Activated naive CD4-positive, alpha-beta T cell treated with anti-CD3 and anti-CD28 coated beads, Interleukin-2, amount 10 ng/mL, durations not matched to agents 7 days and 5 days (primary cell): Measurements from ENCODE around the gene TMEM95.
"Not testable (repeated sequence)": the region's sequence is repeated elsewhere in the genome, so short reads cannot be mapped to it uniquely, and the experiment has no call there.

Experiments used
- CTCF ChIA-PET: fragments of 350-600 bp; sonication (Branson Sonifier 250); formaldehyde crosslinking; loops from one replicate; lab custom pipeline; 2021; ENCODE audit warnings: antibody characterized with exemption; lab: Charles Lee
- DNase-seq: peaks from one replicate; pipeline ENCODE4 v3.0.0-alpha.2; 2020
- H3K27ac Mint-ChIP-seq: one replicate; pipeline ENCODE4 v1.8.0; 2021; ENCODE audit warnings: mild to moderate bottlenecking, moderate library complexity, mixed read lengths
- H3K27me3 Mint-ChIP-seq: one replicate; pipeline ENCODE4 v1.8.0; 2021; ENCODE audit warnings: mild to moderate bottlenecking, mixed read lengths
- H3K36me3 Mint-ChIP-seq: one replicate; pipeline ENCODE4 v1.8.0; 2021; ENCODE audit warnings: mixed read lengths
- H3K4me1 Mint-ChIP-seq: one replicate; pipeline ENCODE4 v1.8.0; 2021; ENCODE audit warnings: mixed read lengths
- H3K4me3 Mint-ChIP-seq: one replicate; pipeline ENCODE4 v1.8.0; 2021; ENCODE audit warnings: mild to moderate bottlenecking, moderate library complexity, mixed read lengths
- H3K9me3 Mint-ChIP-seq: one replicate; pipeline ENCODE4 v1.8.0; 2021; ENCODE audit warnings: mixed read lengths

The TMEM95 gene

GRCh38 chr17:7328840-7329373 is 26.0 kb upstream of the TMEM95 start, which contains the start of gene NEURL4:
TSS of gene NEURL4 (minus strand) at chr17:7329335. CDS start at chr17:7329312, 23 bp downstream.
- no peak for DNase-seq
- CTCF ChIA-PET = interaction anchor here (1.0 to 2.0 kb wide), 5 partner anchors 8 to 33 kb away, joined by 3 to 6 read pairs (median 4); no protein-coding TSS in a partner anchor
- peak within 1 kb of the TSS; percentile 96 for H3K27ac Mint-ChIP-seq
- H3K9me3 Mint-ChIP-seq = no peaks in the 10 kb centered on the region
- peak within 1 kb of the TSS; percentile 94 for H3K4me3 Mint-ChIP-seq
- H3K36me3 Mint-ChIP-seq = peaks cover 5% of the 10 kb centered on the region
- peaks cover 63% of the 10 kb centered on the region for H3K4me1 Mint-ChIP-seq
- no peaks in the 10 kb centered on the region for H3K27me3 Mint-ChIP-seq

GRCh38 chr17:7329374-7329996 is 25.5 kb upstream of the TMEM95 start:
- no peaks in the 10 kb centered on the region for H3K36me3 Mint-ChIP-seq
- peak; percentile 98 for DNase-seq
- no peaks in the 10 kb centered on the region for H3K9me3 Mint-ChIP-seq
- H3K27me3 Mint-ChIP-seq = no peaks in the 10 kb centered on the region
- peak overlapping the region; percentile 96 for H3K27ac Mint-ChIP-seq
- peak overlapping the region; percentile 94 for H3K4me3 Mint-ChIP-seq
- peaks cover 63% of the 10 kb centered on the region for H3K4me1 Mint-ChIP-seq
- CTCF ChIA-PET = interaction anchor here (0.9 to 2.0 kb wide), 11 partner anchors 9 to 358 kb away, joined by 3 to 7 read pairs (median 4); partner anchors contain the start of genes TMEM95 and TP53

GRCh38 chr17:7329997-7330637 is 24.8 kb upstream of the TMEM95 start:
- no peaks in the 10 kb centered on the region for H3K36me3 Mint-ChIP-seq

GRCh38 chr17:7330638-7331015 is 24.3 kb upstream of the TMEM95 start:
- no peaks in the 10 kb centered on the region for H3K9me3 Mint-ChIP-seq

More at GRCh38 chr17:7329997-7330637, 24.8 kb upstream of the TMEM95 start:
- Mint-ChIP-seq H3K9me3 (no peaks in the 10 kb centered on the region), H3K4me3 (peak overlapping the region; percentile 94), H3K4me1 (peaks cover 67% of the 10 kb centered on the region), H3K27me3 (no peaks in the 10 kb centered on the region), H3K27ac (peak overlapping the region; percentile 96)
- peak; percentile 87 for DNase-seq
- CTCF ChIA-PET = interaction anchor here (0.9 to 2.0 kb wide), 11 partner anchors 10 to 357 kb away, joined by 3 to 7 read pairs (median 4); partner anchors contain the start of genes TMEM95 and TP53

GRCh38 chr17:7332111-7332510 is 22.8 kb upstream of the TMEM95 start:
- peak overlapping the region; percentile 86 for H3K27ac Mint-ChIP-seq
- no peaks in the 10 kb centered on the region for H3K27me3 Mint-ChIP-seq
- CTCF ChIA-PET = no interaction called here
- H3K36me3 Mint-ChIP-seq = peaks cover 6% of the 10 kb centered on the region
- no peak for DNase-seq
- no peaks in the 10 kb centered on the region for H3K9me3 Mint-ChIP-seq
- peaks cover 79% of the 10 kb centered on the region for H3K4me1 Mint-ChIP-seq
- H3K4me3 Mint-ChIP-seq = peak overlapping the region; percentile 48

More at GRCh38 chr17:7330638-7331015, 24.3 kb upstream of the TMEM95 start:
- CTCF ChIA-PET = interaction anchor here (0.7 to 2.0 kb wide), 3 partner anchors 14 to 230 kb away, joined by 3 to 7 read pairs (median 4); no protein-coding TSS in a partner anchor
- Mint-ChIP-seq H3K27ac (peak overlapping the region; percentile 58), H3K27me3 (no peaks in the 10 kb centered on the region), H3K4me3 (peak overlapping the region; percentile 94), H3K4me1 (peaks cover 73% of the 10 kb centered on the region), H3K36me3 (no peaks in the 10 kb centered on the region)
- DNase-seq = no peak

GRCh38 chr17:7332600-7333069 is 22.3 kb upstream of the TMEM95 start:
- peak overlapping the region; percentile 48 for H3K4me3 Mint-ChIP-seq
- peaks cover 11% of the 10 kb centered on the region for H3K36me3 Mint-ChIP-seq
- CTCF ChIA-PET, H3K27me3 Mint-ChIP-seq, H3K9me3 Mint-ChIP-seq: not testable (repeated sequence)
- peaks cover 79% of the 10 kb centered on the region for H3K4me1 Mint-ChIP-seq
- peak overlapping the region; percentile 86 for H3K27ac Mint-ChIP-seq
- peak; percentile 62 for DNase-seq

GRCh38 chr17:7334938-7335538 is 19.9 kb upstream of the TMEM95 start:
- H3K9me3 Mint-ChIP-seq = no peaks in the 10 kb centered on the region
- no peak overlapping the region for H3K27ac Mint-ChIP-seq
- H3K4me1 Mint-ChIP-seq = peaks cover 76% of the 10 kb centered on the region
- H3K36me3 Mint-ChIP-seq = peaks cover 23% of the 10 kb centered on the region
- CTCF ChIA-PET = interaction anchor here (1.3 to 6.3 kb wide), 3 partner anchors 9 to 39 kb away, joined by 3 to 54 read pairs (median 29); no protein-coding TSS in a partner anchor
- no peak for DNase-seq
- H3K27me3 Mint-ChIP-seq = no peaks in the 10 kb centered on the region
- H3K4me3 Mint-ChIP-seq = peak overlapping the region; percentile 88

GRCh38 chr17:7335765-7336164 is 19.2 kb upstream of the TMEM95 start:
- Mint-ChIP-seq H3K36me3 (peaks cover 28% of the 10 kb centered on the region), H3K27ac (peak overlapping the region; percentile 95), H3K4me1 (peaks cover 76% of the 10 kb centered on the region), H3K4me3 (peak overlapping the region; percentile 88)
- H3K9me3 Mint-ChIP-seq, DNase-seq, H3K27me3 Mint-ChIP-seq: not testable (repeated sequence)
- CTCF ChIA-PET = interaction anchor here (0.9 to 6.3 kb wide), 12 partner anchors 10 to 101 kb away, joined by 3 to 54 read pairs (median 9); partner anchors contain the start of genes GPS2, NLGN2 and TMEM95

GRCh38 chr17:7336240-7337175 is 18.4 kb upstream of the TMEM95 start, which contains the start of gene ACAP1:
TSS of gene ACAP1 (plus strand) at chr17:7336529. CDS start at chr17:7336735, 206 bp downstream.
- peak within 1 kb of the TSS; percentile 95 for H3K27ac Mint-ChIP-seq
- no peaks in the 10 kb centered on the region for H3K9me3 Mint-ChIP-seq
- H3K4me1 Mint-ChIP-seq = peaks cover 72% of the 10 kb centered on the region
- H3K4me3 Mint-ChIP-seq = peak within 1 kb of the TSS; percentile 88
- CTCF ChIA-PET = interaction anchor here (0.9 to 6.3 kb wide), 14 partner anchors 9 to 224 kb away, joined by 3 to 54 read pairs (median 7); partner anchors contain the start of genes GPS2, NLGN2 and TMEM95
- H3K27me3 Mint-ChIP-seq = no peaks in the 10 kb centered on the region
- peaks cover 33% of the 10 kb centered on the region for H3K36me3 Mint-ChIP-seq
- DNase-seq = peak; percentile 95

- H3K9me3 Mint-ChIP-seq, H3K27me3 Mint-ChIP-seq, DNase-seq: not testable (repeated sequence)
- Mint-ChIP-seq H3K36me3 (peaks cover 39% of the 10 kb centered on the region), H3K4me3 (peak overlapping the region; percentile 88), H3K4me1 (peaks cover 66% of the 10 kb centered on the region), H3K27ac (peak overlapping the region; percentile 95)
- CTCF ChIA-PET = interaction anchor here (1.2 to 6.3 kb wide), 9 partner anchors 8 to 223 kb away, joined by 5 to 54 read pairs (median 13); partner anchors contain the start of genes GPS2 and TMEM95
Measured at GRCh38 chr17:7337600-7337999, 17.4 kb upstream of the TMEM95 start.

- H3K9me3 Mint-ChIP-seq = no peaks in the 10 kb centered on the region
- H3K27ac Mint-ChIP-seq = no peak overlapping the region
- H3K4me3 Mint-ChIP-seq = no peak overlapping the region
- no peaks in the 10 kb centered on the region for H3K27me3 Mint-ChIP-seq
- peaks cover 56% of the 10 kb centered on the region for H3K36me3 Mint-ChIP-seq
- no peak for DNase-seq
- H3K4me1 Mint-ChIP-seq = peaks cover 52% of the 10 kb centered on the region
- CTCF ChIA-PET = interaction anchor here (2.0 to 6.3 kb wide), 2 partner anchors 15 to 27 kb away, joined by 4 to 54 read pairs; no protein-coding TSS in a partner anchor
Measured at GRCh38 chr17:7340179-7340578, 14.8 kb upstream of the TMEM95 start.

- Mint-ChIP-seq H3K4me1 (peaks cover 41% of the 10 kb centered on the region), H3K36me3 (peaks cover 64% of the 10 kb centered on the region), H3K9me3 (no peaks in the 10 kb centered on the region), H3K27ac (peak overlapping the region; percentile 28), H3K4me3 (no peak overlapping the region), H3K27me3 (no peaks in the 10 kb centered on the region)
- DNase-seq = no peak
- CTCF ChIA-PET = interaction anchor here (1.1 to 2.0 kb wide), 4 partner anchors 12 to 28 kb away, joined by 4 to 7 read pairs (median 5); partner anchors contain the start of gene NEURL4
Measured at GRCh38 chr17:7341842-7342241, 13.1 kb upstream of the TMEM95 start.
